GM23248 (cell line): ENCODE results near the gene TEX29.

ENCODE experiments used
- EZH2 ChIP-seq: fragments of 200-600 bp; sonication (generic); IDR thresholded peaks from 2 replicates; pipeline ENCODE4 v1.6.1; 2018; ENCODE audit warnings: antibody characterized with exemption, mild to moderate bottlenecking; ENCODE audit not compliant: insufficient read depth, poor library complexity, severe bottlenecking
- EZH2phosphoT487 ChIP-seq: fragments of 200-600 bp; sonication (generic); IDR thresholded peaks from 2 replicates; pipeline ENCODE4 v1.6.1; 2018; ENCODE audit warnings: antibody characterized with exemption, moderate library complexity, mild to moderate bottlenecking, low read depth; ENCODE audit not compliant: insufficient read depth

DNA sequence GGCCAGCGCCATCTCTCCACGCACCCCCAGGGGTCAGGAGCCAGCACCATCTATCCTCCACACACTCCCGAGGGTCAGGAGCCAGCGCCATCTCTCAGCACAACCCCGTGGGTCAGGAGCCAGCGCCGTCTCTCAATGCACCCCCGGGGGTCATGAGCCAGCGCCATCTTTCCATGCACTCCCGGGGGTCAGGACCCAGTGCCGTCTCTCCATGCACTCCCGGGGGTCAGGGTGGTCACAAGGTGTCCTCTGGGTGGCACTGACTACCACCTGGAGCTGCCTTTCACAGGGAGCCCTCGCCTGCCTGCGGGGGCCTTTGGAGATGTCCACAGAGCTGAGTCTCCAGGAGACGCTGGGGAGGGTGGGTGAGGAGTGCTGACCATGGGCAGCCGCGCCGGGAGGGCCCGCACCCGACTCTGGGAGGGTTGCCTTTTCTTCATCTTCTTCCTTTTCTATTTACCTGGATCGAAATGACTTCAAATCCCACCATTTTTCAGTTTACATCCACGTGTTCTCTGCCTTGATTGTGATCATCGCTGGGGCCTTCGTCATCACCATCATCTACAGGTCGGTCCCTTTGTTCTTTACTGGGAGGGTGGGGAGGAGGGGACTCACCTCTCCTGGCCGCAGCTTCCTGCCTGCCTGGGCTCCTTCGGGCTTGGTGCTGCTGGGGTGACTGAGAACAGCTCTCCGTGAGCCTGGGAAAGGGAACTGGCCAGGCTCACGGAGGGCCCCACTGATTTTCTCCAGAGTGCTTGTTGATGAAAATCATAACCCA lies 19.1 kb downstream of the TEX29 start:
- no peak for TF ChIP-seq EZH2
- no peak for TF ChIP-seq EZH2phosphoT487
